Sigmoid colon (tissue), 4 donors: ENCODE measurements around the gene CDX1.

Experiments used
- POLR2A ChIP-seq, 2 donors: fragments of 450-650 bp; IDR thresholded peaks; one replicate each; pipeline ENCODE4 v1.6.1; 2016; ENCODE audit warnings: antibody characterized with exemption in 2 of 2, mild to moderate bottlenecking in 2 of 2, moderate library complexity in 2 of 2
- POLR2AphosphoS5 ChIP-seq, 4 donors: sonication (generic); formaldehyde crosslinking; IDR thresholded peaks; one replicate each; pipeline ENCODE4 v1.6.1; 2017; ENCODE audit warnings: antibody characterized with exemption in 4 of 4
- TF ChIP-seq, protein P1 (sequence below), 4 experiments: fragments of 450-650 bp in 3 of 4; fragments of 200-600 bp in 1 of 4; IDR thresholded peaks; one replicate each; pipeline ENCODE4 v1.5.1; 2016 to 2019; ENCODE audit warnings: antibody characterized with exemption in 4 of 4, mild to moderate bottlenecking in 3 of 4, moderate library complexity in 2 of 4

DNA sequence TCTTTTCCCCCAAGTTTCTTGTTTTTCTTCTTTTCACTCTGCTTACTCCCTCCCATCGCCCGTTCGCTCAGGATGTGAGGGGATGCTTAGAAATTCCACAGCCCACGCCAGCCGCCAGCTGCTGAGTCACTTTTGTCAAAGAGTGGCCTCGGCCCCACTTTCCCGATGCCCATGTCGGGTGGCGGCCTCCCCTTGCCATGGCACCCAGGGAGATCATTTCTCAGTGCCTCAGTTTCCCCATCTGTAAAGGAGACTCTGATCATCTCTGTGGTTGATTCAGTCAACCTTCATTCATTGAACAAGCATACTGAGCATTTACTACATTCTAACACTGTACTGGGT is 10.6 kb upstream of the CDX1 start:
- TF ChIP-seq POLR2AphosphoS5 (IDR thresholded peaks at IDR 0.05) (no peak), POLR2A (IDR thresholded peaks at IDR 0.05) (no peak)
- TF ChIP-seq, protein P1, sequence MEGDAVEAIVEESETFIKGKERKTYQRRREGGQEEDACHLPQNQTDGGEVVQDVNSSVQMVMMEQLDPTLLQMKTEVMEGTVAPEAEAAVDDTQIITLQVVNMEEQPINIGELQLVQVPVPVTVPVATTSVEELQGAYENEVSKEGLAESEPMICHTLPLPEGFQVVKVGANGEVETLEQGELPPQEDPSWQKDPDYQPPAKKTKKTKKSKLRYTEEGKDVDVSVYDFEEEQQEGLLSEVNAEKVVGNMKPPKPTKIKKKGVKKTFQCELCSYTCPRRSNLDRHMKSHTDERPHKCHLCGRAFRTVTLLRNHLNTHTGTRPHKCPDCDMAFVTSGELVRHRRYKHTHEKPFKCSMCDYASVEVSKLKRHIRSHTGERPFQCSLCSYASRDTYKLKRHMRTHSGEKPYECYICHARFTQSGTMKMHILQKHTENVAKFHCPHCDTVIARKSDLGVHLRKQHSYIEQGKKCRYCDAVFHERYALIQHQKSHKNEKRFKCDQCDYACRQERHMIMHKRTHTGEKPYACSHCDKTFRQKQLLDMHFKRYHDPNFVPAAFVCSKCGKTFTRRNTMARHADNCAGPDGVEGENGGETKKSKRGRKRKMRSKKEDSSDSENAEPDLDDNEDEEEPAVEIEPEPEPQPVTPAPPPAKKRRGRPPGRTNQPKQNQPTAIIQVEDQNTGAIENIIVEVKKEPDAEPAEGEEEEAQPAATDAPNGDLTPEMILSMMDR (IDR thresholded peaks at IDR 0.05) = no peak
